GM21786 (cell line): ENCODE measurements around the gene HSD11B2.
A peak's percentile ranks its signal among the peaks of the same experiment; 100 is the strongest.
"Not testable (repeated sequence)": the region's sequence is repeated elsewhere in the genome, so short reads cannot be mapped to it uniquely, and the experiment has no call there.

Source experiments
- ATAC-seq: cut with Tn5 transposase; IDR thresholded peaks from one replicate; pipeline ENCODE4 v1.9.1; 2021; ENCODE audit not compliant: unreplicated experiment

Gene HSD11B2

DNA sequence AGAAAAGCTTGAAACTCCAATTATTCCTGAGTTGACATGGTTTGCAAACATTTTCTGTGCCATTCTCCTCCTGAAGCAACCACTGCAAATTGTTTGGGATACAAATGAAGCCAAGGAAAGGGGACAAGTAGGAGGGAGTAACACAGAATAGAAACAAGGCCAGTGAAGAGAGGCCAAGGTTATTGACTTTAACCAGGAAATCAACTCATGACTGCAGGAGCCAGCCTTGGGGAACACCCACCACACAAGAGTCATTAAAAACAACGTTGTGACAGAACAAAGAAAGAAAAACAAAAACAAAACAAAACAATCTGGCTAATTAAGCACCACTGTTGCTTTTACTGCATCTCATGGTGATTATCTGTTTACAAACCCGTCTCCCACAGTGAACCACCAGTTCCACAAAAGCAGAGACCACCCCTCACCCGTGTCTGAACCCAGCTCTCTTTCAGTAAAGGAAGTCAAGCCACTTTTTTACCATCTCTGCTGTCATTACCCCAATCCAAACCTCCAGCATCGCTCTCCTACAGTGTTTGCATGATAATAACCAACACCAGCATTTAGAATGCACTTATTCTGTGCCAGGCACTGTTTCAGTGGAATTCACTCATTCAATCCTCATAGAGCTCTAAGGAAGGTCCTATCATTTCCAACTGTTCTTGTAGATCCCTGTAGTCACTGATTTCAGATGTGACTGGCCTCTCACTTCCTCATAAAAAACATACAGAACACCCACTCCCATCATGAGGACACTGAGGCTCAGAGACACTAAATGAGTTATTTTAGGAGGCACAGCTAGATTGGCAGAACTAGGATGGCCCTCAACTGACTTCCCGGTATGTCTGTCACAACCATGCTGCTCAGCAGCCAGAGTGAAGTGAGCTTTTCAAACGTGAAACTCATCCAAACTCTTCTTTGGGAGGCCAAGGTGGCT lies 16.7 kb upstream of the HSD11B2 start:
- no peak for ATAC-seq

DNA sequence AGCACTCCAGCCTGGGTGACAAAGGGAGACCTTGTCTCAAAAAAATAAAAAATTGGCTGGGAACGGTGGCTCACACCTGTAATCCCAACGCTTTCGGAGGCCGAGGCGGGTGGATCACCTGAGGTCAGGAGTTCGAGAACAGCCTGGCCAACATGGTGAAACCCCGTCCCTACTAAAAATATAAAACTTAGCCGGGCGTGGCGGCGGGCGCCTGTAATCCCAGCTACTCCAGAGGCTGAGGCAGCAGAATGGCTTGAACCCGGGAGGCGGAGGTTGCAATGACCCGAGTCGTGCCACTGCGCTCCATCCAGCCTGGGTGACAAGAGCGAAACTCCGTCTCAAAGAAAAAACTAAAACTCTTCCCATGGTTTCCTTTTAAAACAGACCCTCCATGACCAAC lies 15.5 kb upstream of the HSD11B2 start:
- ATAC-seq = not testable (repeated sequence)

DNA sequence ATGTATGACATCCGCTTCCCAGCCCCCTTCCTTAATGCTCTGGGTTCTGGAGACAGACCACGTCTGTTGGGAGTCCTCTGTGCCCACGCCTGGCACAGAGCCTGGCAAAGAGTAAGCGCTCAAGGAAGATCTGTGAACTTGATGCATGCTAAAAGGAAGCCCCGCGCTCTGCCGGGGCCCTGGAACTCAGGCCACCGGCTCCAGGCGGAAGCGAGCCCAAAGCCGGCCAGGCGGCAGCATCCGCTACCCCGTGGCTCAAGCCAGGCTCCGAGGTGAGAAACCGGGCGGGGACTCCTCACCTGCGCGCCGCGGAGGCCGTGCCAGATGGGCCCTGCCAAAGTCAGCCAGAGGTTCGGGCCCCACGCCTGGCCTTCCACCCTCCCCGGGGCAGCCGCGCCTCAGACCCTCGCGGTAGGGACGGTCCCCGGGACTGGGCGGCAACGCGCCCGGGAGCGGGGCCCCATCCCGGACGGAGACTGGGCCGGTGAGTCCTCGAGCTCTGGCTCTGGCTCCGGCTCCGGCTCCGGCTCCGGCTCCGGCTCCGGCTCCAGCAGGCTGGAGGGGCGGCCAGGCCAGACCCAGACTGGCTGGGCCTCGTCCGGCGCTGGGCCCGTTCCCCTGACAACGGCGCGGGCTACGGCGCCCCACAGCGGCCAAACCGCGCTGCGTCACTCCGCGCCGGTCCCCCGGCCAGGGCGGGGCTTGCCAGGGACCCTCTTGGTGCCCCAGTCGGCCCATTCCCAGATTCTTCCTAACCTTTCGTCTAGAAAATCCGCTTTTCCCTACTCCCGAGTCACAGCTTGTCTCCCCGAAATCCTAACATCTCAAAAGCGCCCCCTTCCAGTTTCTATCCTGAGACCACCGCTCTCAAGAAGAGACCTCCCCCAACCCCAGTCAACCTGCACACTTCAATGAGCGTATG lies 14.8 kb upstream of the HSD11B2 start, which contains the start of gene ZDHHC1:
TSS of gene ZDHHC1 (minus strand) at position 606 of the 922 bp plus-strand sequence. CDS start 8,702 bp downstream, outside the sequence.
- ATAC-seq = peak; percentile 47

DNA sequence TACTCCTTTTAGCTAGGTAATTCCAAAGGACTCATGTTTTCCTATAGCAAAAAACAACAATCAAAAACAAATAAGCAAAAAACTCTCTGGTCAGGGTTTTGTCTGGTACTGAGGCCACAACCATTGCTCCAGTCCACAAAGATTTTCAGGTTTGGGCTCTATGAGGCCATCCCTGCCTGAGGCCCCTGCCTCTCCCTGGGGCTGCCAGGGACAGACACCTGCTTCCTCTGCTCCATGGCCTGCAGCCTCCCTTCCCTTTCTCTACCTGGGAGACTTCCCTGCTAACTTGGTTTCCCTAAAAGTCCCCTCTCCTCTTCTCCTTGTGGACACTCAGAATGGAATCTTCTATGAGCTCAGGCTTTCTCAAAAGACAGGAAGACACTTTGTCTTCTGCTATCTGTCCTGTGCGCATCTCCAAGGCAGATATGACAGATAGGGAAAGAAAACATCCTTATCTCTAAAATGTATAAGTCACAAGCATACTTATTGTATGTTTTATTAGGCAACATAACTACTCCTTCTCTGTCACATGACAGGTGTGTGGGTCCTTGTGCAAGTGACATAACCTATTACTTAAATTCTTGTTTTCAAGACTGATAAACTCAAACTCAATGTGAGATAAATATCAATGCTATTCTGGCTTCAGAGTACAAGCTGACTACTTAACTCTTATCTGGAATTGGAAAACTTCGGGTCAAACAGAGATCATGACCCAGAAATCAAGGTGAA lies 13.4 kb upstream of the HSD11B2 start:
- no peak for ATAC-seq

DNA sequence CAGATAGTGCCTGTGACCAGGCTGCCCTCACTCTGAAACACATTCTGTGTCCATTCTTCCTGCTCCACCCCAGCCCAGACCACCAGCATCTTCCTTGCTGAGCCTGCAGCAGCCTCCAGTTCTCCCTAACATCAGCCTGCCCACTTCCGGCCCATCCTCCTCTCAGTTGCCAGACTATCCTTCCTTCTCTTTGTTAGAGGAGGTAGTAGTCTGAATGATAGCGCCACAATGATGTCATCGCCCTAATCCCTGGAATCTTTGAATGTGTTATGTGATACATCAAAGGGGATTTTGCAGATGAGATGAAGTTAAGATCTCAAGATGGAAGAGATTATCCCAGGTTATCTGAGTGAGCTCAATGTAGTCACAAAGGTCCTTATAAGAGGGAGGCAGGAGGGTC lies 11.4 kb upstream of the HSD11B2 start:
- no peak for ATAC-seq

DNA sequence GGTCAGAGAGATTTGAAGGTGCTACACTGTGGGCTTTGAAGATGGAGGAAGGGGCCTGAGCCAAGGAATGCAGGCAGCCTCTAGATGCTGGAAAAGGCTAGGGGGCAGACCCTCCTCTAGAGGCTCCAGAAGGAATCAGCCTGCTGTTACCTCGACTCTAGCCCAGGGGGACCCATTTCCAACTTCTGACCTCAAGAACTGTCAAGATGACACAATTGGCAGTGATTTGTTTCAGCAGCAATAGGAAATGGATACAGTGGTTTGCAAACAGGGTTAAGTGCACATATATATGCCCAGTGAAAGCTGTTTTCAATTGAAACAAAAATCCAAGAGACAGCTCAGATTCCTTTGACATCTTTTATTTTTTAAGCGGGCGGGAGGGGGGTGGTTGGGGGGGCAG lies 11.0 kb upstream of the HSD11B2 start:
- ATAC-seq = no peak

DNA sequence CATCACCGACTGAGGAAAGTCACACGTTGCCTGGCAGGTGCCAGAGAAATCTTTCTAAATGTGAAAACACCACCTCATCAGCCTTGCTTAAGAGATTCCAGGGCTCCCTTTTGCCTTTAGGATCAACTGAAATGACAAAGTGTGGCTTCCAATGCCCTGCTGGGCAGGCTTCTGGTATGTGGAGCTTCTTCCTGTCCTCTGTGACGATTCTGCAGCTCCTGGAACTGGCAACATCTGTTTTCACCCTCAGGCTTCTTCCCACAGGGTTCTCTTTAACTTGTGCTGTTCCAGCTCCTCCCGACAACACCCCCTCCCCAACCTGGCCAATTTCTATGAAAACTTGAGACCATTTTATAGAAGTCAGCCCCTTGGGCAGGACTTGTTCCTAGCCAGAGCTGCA lies 9.9 kb upstream of the HSD11B2 start:
- no peak for ATAC-seq

DNA sequence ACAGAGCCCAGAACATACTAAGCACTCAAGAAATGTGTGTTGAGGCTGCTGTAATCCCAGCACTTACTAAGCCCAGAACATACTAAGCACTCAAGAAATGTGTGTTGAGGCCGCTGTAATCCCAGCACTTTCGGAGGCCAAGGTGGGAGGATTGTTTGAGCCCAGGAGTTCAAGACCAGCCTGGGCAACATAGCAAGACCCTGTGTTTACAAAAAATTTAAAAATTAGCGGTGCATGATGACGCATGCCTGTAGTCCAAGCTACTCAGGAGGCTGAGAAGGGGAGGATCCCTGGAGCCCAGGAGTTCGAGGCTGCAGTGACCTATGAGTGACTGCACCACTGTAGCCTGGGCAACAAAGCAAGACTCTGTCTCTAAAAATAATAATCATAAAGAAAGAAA lies 7.9 kb upstream of the HSD11B2 start:
- no peak for ATAC-seq

DNA sequence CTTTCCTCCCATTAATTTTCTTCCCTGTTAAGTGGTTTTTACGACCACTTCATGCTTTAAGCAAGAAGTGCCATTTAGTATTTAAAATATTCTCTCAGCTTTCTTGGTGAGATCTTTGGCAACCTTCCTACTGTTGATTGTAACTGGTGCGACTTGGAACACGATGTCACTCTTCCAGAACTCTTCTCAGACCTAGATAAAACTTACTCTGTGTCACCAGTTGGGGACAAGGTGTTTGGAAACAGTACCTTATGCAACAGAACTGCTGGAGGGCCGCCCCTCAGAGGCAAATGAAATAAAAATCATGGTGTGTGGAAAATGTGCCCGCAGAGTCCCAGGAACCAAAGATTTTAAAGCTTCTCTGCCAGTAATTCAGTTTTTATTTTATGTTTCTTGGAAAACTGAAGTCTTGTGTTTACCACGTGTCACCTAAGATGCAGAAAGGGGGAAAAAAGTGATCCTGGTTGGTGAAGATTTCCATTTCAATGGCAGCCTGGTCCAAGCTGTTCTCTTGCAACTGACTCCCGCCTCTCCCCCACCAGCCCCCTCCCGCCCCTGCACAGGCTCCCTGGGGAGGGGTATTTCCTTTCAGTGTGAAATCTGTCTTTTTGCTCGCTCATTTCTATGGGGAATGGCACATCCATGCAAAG lies 7.2 kb upstream of the HSD11B2 start:
- no peak for ATAC-seq

DNA sequence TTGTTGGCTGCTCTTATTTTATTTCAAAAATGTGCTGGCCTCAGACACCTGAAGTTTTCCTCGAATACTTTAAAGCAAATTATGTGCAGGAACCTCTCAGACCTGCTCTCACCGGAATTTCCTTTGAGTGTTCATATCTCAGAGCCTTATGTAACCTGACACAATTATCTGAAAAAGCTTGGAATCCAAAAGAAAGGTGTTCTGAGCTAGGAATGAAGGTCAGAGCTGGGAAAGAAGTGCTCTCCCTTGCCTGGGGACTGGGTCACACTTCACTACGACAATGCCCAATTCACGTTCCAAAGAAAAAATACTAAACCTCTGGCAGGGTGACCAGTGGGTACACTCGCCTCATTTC lies 6.7 kb upstream of the HSD11B2 start:
- ATAC-seq = no peak

DNA sequence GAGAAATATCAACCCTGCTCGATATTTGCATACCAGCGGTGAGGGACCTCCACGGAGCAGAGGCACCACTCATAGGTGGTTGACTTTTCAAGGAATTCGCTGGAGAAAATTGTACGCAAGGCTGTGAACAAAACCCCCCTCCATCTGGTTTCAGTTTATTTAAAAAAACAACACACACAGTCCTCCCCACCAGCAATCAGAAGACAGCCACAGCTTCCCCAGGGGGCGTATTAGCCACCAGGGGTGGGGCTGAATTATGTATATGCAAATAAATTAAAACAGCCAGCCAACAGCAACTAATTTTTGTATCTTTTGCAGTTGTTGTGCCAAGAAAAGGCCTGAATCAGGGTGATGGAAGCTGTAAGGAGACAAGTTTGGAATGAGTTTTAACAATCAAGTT lies 5.9 kb upstream of the HSD11B2 start:
- no peak for ATAC-seq

DNA sequence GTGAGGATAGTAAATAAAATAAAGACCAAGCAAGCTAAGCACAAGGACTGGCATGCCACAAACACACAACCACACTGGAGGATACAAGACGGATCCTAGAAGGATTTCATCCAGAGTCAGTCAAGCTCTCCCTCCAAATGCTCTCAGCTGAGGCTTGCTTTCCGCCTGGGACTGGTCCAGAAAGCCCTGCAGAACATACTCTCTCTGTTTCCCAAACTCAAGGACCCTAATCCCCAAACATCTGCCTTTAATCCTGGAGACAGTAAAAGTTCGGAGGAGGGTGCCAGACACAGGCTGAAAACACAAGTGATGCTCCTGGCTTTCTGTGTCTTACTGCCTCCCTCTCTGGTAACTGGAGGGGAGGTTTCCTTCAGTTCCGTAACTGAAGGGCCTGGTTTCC lies 5.3 kb upstream of the HSD11B2 start:
- no peak for ATAC-seq

DNA sequence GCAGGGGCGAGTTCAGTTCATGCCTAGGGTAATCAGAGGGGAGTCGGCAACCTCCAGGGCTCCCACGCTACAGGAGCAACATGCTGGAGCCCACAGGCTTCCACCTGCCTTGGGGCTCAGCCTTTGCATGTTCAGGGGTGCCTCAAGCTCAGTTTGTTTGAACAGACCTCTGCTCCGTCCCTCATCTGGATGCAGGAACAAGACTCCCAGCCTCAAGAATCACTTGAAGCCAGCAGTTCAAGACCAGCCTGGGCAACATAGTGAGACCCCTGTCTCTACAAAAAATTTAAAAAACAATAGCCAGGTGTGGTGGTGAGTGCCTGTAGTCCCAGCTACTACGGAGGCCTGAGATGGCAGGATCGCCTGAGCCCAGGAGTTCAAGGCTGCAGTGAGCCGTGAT lies 4.9 kb upstream of the HSD11B2 start:
- ATAC-seq = no peak

DNA sequence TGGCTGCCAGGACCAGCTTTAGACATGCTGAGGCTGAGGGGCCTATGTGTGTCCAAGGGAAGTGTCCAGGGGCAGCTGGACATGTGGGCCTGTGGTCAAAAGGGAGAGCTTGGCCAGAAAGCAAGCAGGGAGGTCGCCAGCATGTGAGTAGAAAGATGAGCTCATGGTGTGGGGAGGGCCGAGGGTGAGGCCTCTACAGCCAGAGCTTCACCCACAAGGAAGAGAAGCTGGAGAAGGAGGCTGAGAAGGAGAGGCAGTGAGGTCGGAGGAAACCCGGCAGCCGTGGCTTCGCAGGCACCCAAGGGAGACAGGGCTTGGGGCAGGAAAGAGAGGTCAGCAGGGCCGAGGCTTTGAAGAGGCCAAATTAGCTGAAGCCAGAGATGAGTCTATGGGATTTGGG lies 4.0 kb upstream of the HSD11B2 start:
- no peak for ATAC-seq

DNA sequence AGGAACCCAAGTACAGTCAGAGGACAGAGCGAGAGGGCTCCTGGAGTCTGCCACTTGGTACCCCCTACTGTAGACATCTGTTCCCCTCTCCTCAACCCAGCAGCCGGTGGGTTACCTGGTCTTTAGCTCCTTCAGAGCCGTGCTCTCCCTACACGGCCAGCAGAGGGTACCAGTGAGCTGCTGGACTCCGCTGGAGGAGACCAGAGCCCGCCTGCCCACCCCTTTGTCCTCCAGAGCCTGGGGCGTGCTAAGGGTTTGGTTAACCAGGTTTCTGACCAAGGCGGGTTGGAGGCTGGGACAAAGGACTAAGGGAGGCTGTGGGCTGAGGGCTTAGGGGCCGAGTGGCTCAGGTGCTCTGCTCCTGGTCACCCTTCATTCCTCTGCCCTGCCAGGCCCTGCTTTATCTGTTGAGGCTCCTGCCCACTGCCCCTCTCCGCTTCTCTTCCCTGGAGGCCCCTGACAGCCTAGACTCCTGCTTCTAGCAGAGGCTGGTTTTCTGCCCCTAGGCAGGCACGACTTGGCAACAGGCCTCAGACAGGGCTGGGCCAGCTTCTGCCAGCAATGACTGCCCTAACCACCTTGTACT lies 2.7 kb upstream of the HSD11B2 start:
- ATAC-seq = no peak

DNA sequence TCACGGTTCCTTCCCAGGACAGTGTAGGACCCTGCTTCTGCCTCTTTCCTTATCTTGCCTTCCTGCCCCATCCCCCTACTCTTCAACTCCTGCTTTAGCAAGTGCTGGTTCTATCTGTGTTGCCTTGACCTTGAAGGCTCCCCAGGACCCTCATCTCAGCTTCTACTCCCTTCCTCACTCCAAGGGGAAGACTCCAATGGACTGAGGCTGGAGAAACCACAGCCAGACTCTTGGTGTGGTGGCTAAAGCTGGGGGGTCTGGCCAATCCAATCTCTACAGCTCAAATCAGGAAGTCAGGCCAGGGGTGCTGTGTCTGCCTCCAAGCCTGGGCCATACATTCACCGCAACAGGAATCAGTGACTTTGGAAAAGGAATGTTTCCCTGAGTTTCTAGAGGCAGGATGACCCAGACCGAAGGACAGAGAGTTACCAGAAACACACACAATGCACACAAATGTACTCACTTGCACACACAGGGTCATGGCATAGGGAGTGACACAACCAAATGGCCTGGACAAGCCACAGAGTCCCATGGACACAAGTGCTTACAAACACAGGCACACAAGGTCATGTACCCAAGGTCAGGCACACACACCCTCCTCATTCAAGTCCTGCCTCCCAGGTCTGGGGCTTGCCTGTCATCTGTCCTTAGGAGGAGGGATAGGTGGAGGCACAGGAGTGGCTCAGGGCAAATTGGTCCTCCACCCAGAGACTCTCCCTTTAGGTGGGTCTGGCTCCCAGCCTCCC lies 1.7 kb upstream of the HSD11B2 start:
- no peak for ATAC-seq

DNA sequence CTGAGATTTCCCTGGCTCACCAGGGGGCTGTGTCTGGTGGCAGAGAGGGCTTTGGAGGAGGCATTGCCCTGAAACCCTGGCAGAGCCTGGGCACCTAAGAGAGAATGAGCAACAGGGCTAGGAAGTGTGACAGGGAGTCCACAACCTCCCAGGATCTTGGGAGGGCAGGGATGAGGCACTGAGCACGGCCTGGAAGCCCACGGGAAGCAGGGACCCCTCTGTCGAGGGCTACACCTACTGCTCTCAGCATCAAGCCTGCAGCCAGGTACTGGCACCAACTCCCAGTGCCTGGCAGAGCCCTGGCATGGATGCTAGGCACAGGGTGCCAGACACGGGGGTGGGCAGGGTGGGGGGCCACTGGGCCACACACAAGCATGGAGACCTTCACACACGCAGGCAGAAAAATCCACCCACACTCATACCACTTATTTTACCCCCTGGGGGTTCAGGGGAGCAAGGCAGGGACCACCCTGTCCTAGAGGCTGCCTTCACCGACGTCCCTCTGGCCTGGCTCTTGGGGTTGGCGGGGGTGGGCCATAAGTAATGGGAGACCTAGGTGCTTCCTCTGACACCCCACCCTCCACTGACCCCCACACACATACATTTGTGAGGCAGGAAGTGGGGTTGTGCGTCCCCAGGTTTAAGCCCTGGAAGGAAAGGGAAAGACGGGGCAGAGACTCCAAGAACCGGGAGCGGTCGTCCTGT lies 970 bp upstream of the HSD11B2 start:
- ATAC-seq = no peak

DNA sequence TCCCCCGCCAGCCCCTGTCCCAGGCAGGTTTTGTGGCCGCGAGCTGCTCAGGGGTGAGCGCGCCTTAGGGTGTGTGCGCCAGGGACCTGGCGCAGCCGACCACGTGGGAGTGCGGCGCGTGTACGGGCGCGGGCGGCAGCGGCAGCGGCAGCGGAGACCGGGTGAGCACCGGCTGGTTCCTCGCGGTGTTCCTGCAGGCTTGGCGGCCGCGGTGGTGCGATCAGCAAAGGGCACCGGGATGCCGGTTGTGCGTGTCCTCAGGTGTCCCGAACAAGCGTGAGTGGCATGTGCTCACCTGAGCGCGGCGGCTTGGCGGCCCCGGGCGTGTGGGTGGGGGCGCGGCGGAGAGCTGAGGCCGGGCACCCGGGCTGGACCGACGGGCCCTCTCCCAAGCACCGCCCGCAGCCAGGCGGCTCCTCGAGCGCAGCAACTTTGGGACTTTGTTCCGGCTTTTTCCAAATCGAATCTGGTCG lies 381 bp upstream of the HSD11B2 start:
- ATAC-seq = no peak
